OCI-LY1 (cell line): ENCODE data around the gene SLC38A3.

Experiments used
- H2AFZ ChIP-seq: fragments of 200-600 bp; sonication (generic), shearing (Covaris generic); 2 replicates; pipeline ENCODE4 v1.6.0; 2014; ENCODE audit warnings: antibody characterized with exemption, mild to moderate bottlenecking, low read length
- H3F3A ChIP-seq: fragments of 200-600 bp; sonication (generic), shearing (Covaris generic); 2 replicates; pipeline ENCODE4 v1.6.0; 2014; ENCODE audit warnings: mild to moderate bottlenecking, antibody characterized with exemption, low read length, moderate library complexity; ENCODE audit not compliant: insufficient read depth
- H3K27ac ChIP-seq: fragments of 200-600 bp; sonication (generic); 2 replicates; pipeline ENCODE4 v1.5.1; 2014; ENCODE audit warnings: low read length, mixed run types, mild to moderate bottlenecking, low read depth; ENCODE audit not compliant: poor library complexity, severe bottlenecking
- H3K27me3 ChIP-seq: fragments of 200-600 bp; sonication (generic); 2 replicates; pipeline ENCODE4 v1.6.0; 2014; ENCODE audit warnings: antibody characterized with exemption, mild to moderate bottlenecking, low read length, moderate library complexity; ENCODE audit not compliant: insufficient read depth
- H3K36me3 ChIP-seq: fragments of 200-600 bp; sonication (generic); 2 replicates; pipeline ENCODE4 v1.6.1; 2014; ENCODE audit warnings: mild to moderate bottlenecking, antibody characterized with exemption, low read length, moderate library complexity, mixed read lengths; ENCODE audit not compliant: insufficient read depth
- H3K4me1 ChIP-seq: fragments of 200-600 bp; sonication (generic); 2 replicates; pipeline ENCODE4 v1.5.1; 2014; ENCODE audit warnings: mild to moderate bottlenecking, low read length, moderate library complexity; ENCODE audit not compliant: insufficient read depth, severe bottlenecking
- H3K4me2 ChIP-seq: fragments of 200-600 bp; sonication (generic), shearing (Covaris generic); 2 replicates; pipeline ENCODE4 v1.6.1; 2014; ENCODE audit warnings: low read length
- H3K4me3 ChIP-seq: fragments of 200-600 bp; sonication (generic); 2 replicates; pipeline ENCODE4 v1.5.1; 2014; ENCODE audit warnings: low read length, low read depth, mild to moderate bottlenecking, mixed read lengths; ENCODE audit not compliant: poor library complexity, severe bottlenecking
- H3K79me2 ChIP-seq: fragments of 200-600 bp; shearing (Covaris generic); 2 replicates; pipeline ENCODE4 v1.6.1; 2016; ENCODE audit warnings: mixed run types, low read length, mixed read lengths; ENCODE audit not compliant: insufficient read depth
- H3K9ac ChIP-seq: fragments of 200-600 bp; sonication (generic), shearing (Covaris generic); 2 replicates; pipeline ENCODE4 v1.6.1; 2014; ENCODE audit warnings: mild to moderate bottlenecking, low read length, mixed read lengths
- H3K9me2 ChIP-seq: fragments of 200-600 bp; sonication (generic), shearing (Covaris generic); 2 replicates; pipeline ENCODE4 v1.6.1; 2014; ENCODE audit warnings: low read depth, mild to moderate bottlenecking, low read length, mixed read lengths
- H3K9me3 ChIP-seq: fragments of 200-600 bp; shearing (Covaris generic); 2 replicates; pipeline ENCODE4 v1.6.1; 2014; ENCODE audit warnings: low read length, mixed read lengths
- H4K20me1 ChIP-seq: fragments of 200-600 bp; sonication (generic), shearing (Covaris generic); 2 replicates; pipeline ENCODE4 v1.6.0; 2016; ENCODE audit warnings: mild to moderate bottlenecking, low read length; ENCODE audit not compliant: insufficient read depth
- EZH2 ChIP-seq: fragments of 200-600 bp; sonication (generic), shearing (Covaris generic); IDR thresholded peaks from 2 replicates; pipeline ENCODE4 v1.8.0; 2017; ENCODE audit warnings: borderline replicate concordance, mixed run types, mild to moderate bottlenecking, antibody characterized with exemption, low read length, moderate library complexity, mixed read lengths
- TF ChIP-seq, protein P1 (sequence below): fragments of 200-600 bp; sonication (generic), shearing (Covaris generic); IDR thresholded peaks from 2 replicates; pipeline ENCODE4 v1.5.1; 2017; ENCODE audit warnings: mild to moderate bottlenecking, antibody characterized with exemption, low read length, moderate library complexity, mixed read lengths

The SLC38A3 gene

DNA sequence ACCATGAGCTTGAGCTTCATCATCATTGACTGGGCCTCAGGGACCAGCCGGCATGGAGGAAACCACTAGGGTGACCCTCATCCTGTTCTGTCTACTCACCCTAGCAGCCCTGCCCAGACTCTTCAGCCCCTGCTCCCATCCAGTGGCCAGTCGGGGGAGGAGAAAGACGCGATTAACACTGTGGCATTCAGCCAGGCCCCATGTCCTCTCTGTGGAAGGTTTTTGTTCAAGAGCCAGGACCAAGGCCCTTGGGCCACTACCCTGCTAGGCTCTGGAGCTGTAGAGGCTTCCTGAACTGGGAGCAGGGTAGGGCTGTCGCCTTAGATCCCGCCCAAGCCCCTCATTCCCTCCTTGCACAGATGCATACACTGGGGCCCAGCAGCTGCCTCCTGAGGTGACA is 15.0 kb downstream of the SLC38A3 start:
- Histone ChIP-seq H4K20me1 (no peaks in the 10 kb centered on the region), H3K9me3 (no peaks in the 10 kb centered on the region), H3K4me3 (no peak overlapping the region), H3K9me2 (no peaks in the 10 kb centered on the region), H3K79me2 (no peaks in the 10 kb centered on the region), H3K36me3 (no peaks in the 10 kb centered on the region), H3K9ac (no peak overlapping the region), H3K27me3 (peaks cover 14% of the 10 kb centered on the region; the same call in 1 of the 2 replicates), H3F3A (no peaks in the 10 kb centered on the region), H2AFZ (no peak overlapping the region), H3K4me2 (no peak overlapping the region), H3K27ac (no peak overlapping the region), H3K4me1 (no peaks in the 10 kb centered on the region)
- TF ChIP-seq, protein P1, sequence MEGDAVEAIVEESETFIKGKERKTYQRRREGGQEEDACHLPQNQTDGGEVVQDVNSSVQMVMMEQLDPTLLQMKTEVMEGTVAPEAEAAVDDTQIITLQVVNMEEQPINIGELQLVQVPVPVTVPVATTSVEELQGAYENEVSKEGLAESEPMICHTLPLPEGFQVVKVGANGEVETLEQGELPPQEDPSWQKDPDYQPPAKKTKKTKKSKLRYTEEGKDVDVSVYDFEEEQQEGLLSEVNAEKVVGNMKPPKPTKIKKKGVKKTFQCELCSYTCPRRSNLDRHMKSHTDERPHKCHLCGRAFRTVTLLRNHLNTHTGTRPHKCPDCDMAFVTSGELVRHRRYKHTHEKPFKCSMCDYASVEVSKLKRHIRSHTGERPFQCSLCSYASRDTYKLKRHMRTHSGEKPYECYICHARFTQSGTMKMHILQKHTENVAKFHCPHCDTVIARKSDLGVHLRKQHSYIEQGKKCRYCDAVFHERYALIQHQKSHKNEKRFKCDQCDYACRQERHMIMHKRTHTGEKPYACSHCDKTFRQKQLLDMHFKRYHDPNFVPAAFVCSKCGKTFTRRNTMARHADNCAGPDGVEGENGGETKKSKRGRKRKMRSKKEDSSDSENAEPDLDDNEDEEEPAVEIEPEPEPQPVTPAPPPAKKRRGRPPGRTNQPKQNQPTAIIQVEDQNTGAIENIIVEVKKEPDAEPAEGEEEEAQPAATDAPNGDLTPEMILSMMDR, result no peak
- TF ChIP-seq EZH2, result no peak

DNA sequence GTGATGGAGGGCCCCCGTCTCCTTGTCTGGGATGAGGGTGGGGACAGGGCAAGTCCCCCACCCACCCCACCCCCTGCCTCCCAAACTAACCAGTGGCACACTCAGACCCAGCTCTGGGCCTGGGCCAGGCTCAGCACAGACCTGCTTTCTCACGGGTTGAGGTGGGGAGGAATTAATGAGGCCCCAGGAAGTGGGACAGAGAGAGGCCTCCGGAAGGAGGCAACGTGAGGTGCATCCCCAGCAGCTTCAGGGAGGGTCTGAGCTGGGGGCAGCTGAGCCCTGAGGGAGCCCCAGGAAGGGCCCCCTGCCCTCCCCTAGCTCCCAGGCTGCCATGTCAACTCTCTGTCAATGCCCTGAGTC is 16.0 kb downstream of the SLC38A3 start:
- Histone ChIP-seq H3K27me3 (peaks cover 13% of the 10 kb centered on the region; the same call in 1 of the 2 replicates), H3F3A (no peaks in the 10 kb centered on the region), H3K4me2 (no peak overlapping the region), H3K9ac (no peak overlapping the region), H3K36me3 (no peaks in the 10 kb centered on the region), H3K9me3 (no peaks in the 10 kb centered on the region), H3K4me1 (no peaks in the 10 kb centered on the region), H3K79me2 (no peaks in the 10 kb centered on the region), H3K4me3 (no peak overlapping the region), H3K9me2 (no peaks in the 10 kb centered on the region), H4K20me1 (no peaks in the 10 kb centered on the region), H3K27ac (no peak overlapping the region), H2AFZ (no peak overlapping the region)
- no peak for TF ChIP-seq EZH2
- TF ChIP-seq, protein P1, result no peak

DNA sequence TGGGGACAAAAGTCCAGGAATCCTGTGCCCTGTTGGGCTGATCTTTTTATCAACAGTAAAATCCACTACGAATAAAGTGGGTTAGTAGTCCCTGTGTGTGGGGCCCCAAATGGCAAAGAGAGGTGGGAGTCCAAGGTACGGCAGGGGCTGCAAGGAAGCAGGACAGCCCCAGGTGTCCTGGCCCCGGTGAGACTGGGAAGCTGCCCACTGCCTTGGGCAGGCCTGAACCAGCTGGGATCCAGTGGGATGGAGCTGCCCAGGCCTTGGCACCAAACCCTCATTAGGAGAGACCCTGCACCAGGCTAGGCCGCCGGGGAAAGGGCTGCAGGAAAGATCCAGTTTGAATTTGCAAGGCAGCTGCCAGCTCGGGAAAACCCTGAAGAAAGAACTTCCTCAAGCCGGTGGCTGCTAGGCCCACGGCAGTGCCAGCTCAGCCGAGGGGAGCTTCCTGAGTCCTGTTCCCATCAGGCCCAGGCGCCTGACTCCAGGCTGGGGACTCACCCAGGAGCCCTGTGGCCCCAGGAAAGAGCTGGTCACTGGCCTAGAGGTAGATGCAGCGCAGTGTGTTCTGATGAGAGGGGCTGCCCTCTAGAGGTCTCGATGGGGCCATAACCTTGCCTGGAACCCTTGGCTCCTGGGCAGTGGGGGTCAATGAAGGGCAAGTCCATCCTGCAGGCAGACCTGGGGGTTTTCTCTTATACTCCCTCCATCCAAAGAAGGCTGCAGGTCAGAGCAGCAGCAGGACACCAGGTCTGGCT is 16.5 kb downstream of the SLC38A3 start:
- H3K79me2 ChIP-seq, result no peaks in the 10 kb centered on the region
- H3K9ac ChIP-seq, result no peak overlapping the region
- no peaks in the 10 kb centered on the region for H3K9me2 ChIP-seq
- no peak overlapping the region for H2AFZ ChIP-seq
- no peaks in the 10 kb centered on the region for H3K36me3 ChIP-seq
- no peak overlapping the region for H3K4me2 ChIP-seq
- H3K9me3 ChIP-seq, result no peaks in the 10 kb centered on the region
- no peaks in the 10 kb centered on the region for H3F3A ChIP-seq
- H4K20me1 ChIP-seq, result no peaks in the 10 kb centered on the region
- TF ChIP-seq EZH2, result no peak
- TF ChIP-seq, protein P1, result peak; percentile 21; the same call in 1 of the 2 replicates
- no peak overlapping the region for H3K4me3 ChIP-seq
- peaks cover 8% of the 10 kb centered on the region; the same call in 1 of the 2 replicates for H3K27me3 ChIP-seq
- no peak overlapping the region for H3K27ac ChIP-seq
- H3K4me1 ChIP-seq, result peaks cover 5% of the 10 kb centered on the region
